SKM-1 (cell line): Measurements from ENCODE around the gene SFXN2.
A peak's percentile ranks its signal among the peaks of the same experiment; 100 is the strongest.
"Not testable (repeated sequence)": the region's sequence is repeated elsewhere in the genome, so short reads cannot be mapped to it uniquely, and the experiment has no call there.

Experiments
- DNase-seq: peaks from one replicate; lab custom pipeline; 2025; ENCODE audit not compliant: unreplicated experiment; lab: John Stamatoyannopoulos, UW

Gene SFXN2

DNA sequence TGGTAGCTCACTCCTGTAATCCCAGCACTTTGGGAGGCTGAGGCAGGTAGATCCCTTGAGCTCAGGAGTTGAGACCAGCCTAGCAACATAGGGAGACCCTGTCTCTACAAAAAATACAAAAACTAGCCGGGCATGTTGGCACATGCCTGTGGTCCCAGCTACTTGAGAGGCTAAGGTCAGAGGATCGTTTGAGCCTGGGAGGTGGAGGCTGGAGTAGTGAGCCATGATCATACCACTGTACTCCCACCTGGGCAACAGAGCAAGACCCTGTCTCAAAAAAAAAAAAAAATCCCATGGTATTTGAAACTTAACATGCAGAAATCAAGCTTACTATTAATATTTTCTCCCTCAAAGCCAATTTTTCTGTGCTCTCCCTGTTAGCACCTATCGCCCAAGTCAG, 5.9 kb downstream of the SFXN2 start:
- DNase-seq: no peak

GRCh38 chr10:102720775-102721301, 6.4 kb downstream of the SFXN2 start:
- no peak for DNase-seq

DNA sequence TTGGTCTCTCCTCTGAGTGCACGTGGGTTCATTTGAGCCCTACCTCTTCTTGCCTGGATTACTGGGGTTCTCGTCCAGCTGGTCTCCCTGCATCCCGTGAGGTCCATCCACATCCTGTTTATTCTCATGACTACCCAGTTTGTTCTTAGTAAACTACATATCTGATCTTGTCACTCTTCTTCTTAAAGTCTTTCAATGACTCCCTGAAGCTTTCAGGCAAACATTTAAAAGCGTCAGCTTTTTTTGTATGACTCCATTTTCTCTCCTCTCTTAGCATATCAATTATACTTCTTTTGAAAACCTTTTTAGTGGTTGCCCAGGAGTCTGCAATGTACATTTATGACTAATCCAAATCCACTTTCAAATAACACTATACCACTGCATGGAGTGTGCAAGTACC, 7.5 kb downstream of the SFXN2 start:
- DNase-seq: no peak

- DNase-seq: no peak
These were observed 9.6 kb downstream of the SFXN2 start for GRCh38 chr10:102723989-102724388.

- no peak for DNase-seq
These were observed 11.8 kb downstream of the SFXN2 start for GRCh38 chr10:102726274-102726673.

GRCh38 chr10:102727037-102727818, 12.8 kb downstream of the SFXN2 start:
- no peak for DNase-seq

- DNase-seq: peak; percentile 49
These were observed 14.9 kb downstream of the SFXN2 start for GRCh38 chr10:102729029-102730026.

DNA sequence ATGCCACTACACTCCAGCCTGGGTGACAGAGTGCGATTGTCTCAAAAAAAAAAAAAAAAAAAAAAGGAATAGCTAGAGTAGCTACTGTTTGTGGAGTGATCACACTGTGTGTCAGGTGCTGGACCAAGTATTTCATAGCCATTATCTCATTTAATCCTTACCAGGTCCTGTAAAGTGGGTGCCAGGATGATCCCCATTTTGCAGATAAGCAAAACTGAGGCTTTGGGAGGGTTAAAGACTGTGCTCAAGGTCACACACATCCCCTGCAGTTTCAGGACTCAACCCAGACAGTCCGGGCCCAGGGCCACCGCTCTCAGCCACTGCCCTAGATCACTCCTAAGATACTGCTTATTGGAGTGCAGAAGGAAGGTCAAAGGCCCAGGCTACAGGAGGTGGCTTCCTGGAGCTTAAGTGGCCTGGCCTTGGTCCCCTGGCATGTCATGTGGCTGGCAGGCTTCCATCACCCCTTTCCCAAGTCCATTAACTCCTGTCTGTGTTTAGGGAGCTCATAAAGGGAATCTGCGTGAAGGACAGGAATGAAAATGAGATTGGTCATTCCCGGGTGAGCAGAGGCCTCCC, 16.9 kb downstream of the SFXN2 start:
- no peak for DNase-seq

GRCh38 chr10:102732661-102733060, 18.2 kb downstream of the SFXN2 start:
- DNase-seq: no peak

DNA sequence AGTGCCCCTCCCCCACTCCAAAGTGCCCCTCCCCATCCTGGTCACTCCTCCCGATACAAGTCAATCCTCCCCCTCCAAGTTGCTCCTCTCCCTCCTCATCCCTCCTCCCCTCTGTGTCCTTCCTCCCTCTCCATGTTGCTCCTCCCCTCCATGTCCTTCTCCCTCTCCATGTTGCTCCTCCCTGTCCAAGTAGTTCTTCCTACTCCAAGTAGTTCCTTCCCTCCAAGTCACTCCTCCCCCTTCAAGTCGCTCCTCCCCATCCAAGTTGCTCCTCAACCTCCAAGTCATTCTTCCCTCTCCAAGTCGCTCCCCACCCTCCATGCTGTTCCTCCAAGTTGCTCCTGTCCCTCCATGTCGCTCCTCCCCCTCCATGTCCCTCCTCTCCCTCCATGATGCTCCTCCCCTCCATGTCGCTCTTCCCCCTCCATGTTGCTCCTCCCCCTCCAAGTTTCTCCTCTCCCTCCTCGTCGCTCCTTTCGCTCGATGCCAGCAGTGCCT, 20.7 kb downstream of the SFXN2 start:
- no peak for DNase-seq

DNA sequence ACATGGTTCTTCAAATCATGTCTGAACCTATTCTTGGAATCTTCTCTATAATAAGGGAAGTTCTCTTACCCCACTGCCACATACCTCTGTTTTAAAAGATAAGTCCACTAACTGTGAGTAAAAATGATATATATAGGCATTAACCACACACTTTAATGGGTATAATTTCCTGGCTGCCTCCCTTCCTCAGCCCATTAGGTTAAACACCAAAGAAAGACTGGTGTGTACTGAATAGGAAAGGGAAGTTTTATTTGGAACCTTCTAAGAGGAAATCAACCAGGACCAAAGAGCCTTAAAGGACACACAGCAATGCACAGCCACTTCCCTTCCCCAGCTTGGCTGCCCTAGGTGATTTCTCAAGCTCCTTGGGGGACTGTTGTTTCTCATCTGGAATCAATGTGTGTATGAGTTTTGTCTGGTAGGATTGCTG, 24.3 kb downstream of the SFXN2 start:
- peak; percentile 59 for DNase-seq

DNA sequence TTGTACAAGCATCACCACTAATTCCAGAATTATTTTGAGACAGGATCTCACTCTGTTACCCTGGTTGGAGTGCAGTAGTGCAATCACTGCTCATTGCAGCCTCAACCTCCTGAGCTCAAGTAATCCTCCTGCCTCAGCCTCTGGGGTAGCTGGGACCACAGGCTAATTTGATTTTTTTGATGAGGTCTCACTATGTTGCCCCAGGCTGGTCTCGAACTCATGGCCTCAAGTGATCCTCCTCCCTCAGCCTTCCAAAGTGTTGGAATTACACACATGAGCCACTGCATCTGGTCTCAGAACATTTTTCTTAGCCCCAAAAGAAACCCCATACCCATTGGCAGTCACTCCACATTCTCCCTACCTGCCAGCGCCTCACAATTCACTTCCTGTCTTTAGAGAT, 25.8 kb downstream of the SFXN2 start:
- no peak for DNase-seq

- no peak for DNase-seq
These were observed 27.3 kb downstream of the SFXN2 start for GRCh38 chr10:102741726-102742237.

DNA sequence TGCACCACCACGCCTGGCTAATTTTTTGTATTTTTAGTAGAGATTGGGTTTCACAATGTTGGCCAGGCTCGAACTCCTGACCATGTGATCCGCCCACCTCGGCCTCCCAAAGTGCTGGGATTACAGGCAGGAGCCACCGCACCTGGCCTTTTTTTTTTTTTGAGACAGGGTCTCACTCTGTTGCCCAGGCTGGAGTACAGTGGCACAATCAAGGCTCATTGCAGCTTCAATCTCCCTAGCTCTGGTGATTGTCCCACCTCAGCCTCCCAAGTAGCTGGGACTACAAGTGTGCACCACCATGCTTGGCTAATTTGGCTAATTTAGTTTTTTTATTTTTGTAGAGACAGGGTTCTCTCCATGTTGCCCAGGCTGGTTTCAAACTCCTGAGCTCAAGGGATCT, 27.9 kb downstream of the SFXN2 start:
- not testable (repeated sequence) for DNase-seq

GRCh38 chr10:102743078-102743587, 28.7 kb downstream of the SFXN2 start:
- no peak for DNase-seq

GRCh38 chr10:102743588-102744373, 29.3 kb downstream of the SFXN2 start, which contains the start of gene WBP1L:
TSS of gene WBP1L (plus strand) at chr10:102743948. CDS start at chr10:102744054, 106 bp downstream.
- peak; percentile 97 for DNase-seq

DNA sequence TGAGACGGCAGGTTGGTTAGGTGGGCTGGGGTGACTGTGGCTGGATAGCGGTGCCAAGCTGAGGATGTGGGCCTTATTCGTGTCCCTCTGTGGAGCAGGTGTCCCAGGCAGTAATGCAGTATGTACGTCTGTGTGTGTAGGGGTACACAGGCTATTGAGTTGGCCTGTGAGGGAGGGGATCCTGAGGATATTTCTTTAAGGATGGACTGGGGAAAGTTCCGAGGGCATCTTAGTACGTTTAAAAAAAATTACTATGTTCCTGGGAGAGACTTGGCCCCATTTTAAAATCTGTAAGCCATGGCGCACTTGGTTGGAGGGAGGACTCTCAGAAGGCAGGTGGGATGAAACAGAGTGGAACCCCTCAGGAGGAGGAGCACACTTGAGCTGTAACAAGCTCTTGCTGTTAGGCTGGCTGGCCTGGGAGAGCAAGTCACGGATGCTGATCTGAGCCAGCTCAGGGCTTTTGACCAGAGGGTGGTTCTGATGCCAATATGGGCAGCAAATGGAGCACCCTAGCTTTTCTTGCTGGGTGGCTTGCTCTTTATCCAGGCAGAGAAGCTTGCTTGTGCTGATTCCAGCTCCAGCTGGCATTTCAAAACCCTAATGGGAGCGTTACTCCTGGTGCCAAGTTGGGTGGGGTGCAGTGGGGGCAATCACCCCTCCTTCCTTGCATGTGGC, 30.1 kb downstream of the SFXN2 start:
- DNase-seq: no peak

DNA sequence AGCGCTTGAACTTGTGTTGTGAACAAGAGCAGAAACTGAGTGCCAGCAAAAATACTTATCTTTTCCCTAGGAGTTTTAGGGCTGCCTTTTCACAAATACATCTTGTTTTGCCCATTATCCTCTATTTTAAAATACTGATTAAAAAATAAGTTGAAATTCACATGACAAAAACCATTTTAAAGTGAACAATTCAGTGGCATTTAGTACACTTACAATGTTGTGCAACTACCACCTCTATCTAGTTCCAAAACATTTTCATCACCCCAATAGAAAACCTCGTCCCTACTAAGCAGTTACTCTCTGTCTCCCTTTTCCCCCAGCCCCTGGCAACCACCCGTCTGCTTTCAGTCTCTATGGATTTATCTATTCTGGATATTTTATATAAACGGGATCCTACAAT, 30.7 kb downstream of the SFXN2 start:
- DNase-seq: no peak

DNA sequence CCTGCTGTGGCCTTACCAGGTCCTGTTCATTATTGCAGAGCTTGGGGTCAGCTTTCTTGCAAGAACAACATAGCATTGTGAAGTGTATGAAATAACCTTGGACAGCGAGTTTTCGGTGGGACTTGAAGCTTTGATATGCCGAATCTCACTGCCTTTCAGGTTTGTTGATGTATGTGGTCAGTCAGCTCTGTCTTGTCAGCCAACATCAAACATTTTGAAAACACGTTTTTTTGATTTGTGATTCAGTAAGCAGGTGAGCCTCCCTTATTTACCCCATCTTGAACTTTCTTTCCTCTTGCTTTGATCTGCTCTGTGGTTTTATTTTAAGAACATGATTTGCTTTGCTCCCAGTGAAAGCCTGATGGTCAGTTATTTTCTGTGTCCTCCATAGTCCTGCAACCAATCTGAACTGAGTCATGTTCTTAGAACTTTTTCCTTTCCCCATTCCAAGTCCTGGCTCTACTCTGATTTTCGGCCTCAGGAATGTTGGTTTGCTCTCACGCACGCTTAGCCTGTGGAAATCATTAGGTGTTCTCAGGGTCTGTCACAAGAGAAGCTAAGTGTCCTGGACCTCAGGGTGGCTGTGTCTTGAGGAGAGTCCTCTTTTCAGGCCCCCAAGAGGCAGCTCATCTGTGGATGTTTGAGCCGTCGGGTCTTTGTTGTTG, 38.0 kb downstream of the SFXN2 start:
- no peak for DNase-seq
